Gastrocnemius medialis (tissue), 4 donors: ENCODE measurements around the gene DYNLL1.

Experiments
- CTCF ChIP-seq, 5 experiments: fragments of 450-650 bp in 3 of 5; fragments of 200-600 bp in 2 of 5; sonication (generic) in 2 of 5; IDR thresholded peaks in 4 of 5; conservative IDR thresholded peaks in 1 of 5; 1 replicate in 4 of 5; 2 replicates in 1 of 5; pipeline ENCODE4 v1.5.1; 2016 to 2019; ENCODE audit warnings: antibody characterized with exemption in 5 of 5, mild to moderate bottlenecking in 3 of 5, moderate library complexity in 3 of 5
- POLR2A ChIP-seq, 2 donors: fragments of 450-650 bp; IDR thresholded peaks; one replicate each; pipeline ENCODE4 v1.6.1; 2017; ENCODE audit warnings: antibody characterized with exemption in 2 of 2, mild to moderate bottlenecking in 2 of 2, moderate library complexity in 2 of 2

DNA sequence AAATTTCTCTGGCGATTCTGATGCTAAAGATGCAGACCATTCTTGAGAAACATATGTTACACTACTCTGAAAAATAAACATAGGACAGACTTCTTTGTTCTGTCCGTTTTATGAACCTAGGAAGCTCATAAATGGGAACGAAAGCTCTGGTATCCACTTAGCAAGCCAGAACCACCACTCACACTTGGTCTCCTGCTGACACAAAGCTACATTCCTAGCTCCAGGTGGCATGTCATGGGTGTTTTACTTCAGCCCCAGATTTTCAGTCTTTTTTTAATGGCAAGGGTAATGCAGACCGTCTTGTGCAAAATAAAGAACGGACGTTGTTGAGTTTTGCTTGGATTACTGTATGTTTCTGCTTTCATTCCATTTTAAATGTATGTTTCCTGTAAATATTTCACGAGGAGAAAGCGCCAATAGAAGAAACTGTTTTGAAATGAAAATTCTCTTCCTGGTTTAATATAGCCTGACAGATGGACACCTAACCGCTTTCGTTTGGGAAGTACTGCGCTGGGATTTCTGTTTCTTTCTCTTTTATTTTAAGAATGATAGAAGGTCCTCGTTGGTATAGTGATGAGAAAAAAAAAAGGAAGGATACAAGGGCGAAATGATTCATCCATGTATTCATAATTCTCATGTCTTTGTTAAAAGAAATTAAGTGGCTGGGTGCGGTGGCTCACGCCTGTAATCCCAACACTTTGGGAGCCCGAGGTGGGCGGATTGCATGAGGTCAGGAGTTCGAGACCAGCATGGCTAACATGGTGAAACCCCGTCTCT is 33.9 kb downstream of the DYNLL1 start:
- TF ChIP-seq CTCF (IDR thresholded peaks at IDR 0.05 in 4 of 5, conservative IDR thresholded peaks at IDR 0.05 in 1 of 5) (no peak), POLR2A (IDR thresholded peaks at IDR 0.05) (no peak)
